GM18870 (cell line): ENCODE measurements around the gene SLC16A5.
"Not testable (repeated sequence)": the region's sequence is repeated elsewhere in the genome, so short reads cannot be mapped to it uniquely, and the experiment has no call there.

Experiments used
- ATAC-seq: cut with Tn5 transposase; IDR thresholded peaks from one replicate; pipeline ENCODE4 v1.9.1; 2021; ENCODE audit warnings: moderate library complexity; ENCODE audit not compliant: unreplicated experiment

SLC16A5 gene

GRCh38 chr17:75087558-75088453 is at the start of gene SLC16A5:
SLC16A5 (plus strand) TSS chr17:75087954; CDS start chr17:75093637, 5,683 bp downstream.
- no peak for ATAC-seq

- ATAC-seq: no peak
Measured at GRCh38 chr17:75039238-75039637, 48.5 kb upstream of the SLC16A5 start.

- no peak for ATAC-seq
Measured at GRCh38 chr17:75041656-75042280, 46.0 kb upstream of the SLC16A5 start.

- ATAC-seq: not testable (repeated sequence)
Measured at GRCh38 chr17:75043789-75044188, 44.0 kb upstream of the SLC16A5 start.

GRCh38 chr17:75044716-75045115 is 43.0 kb upstream of the SLC16A5 start:
- no peak for ATAC-seq

GRCh38 chr17:75045946-75046406 is 41.8 kb upstream of the SLC16A5 start:
- not testable (repeated sequence) for ATAC-seq

- peak; percentile 95 for ATAC-seq
Measured at GRCh38 chr17:75046407-75047289, 41.1 kb upstream of the SLC16A5 start, which contains the start of the genes ATP5PD and KCTD2. ATP5PD (minus strand) TSS chr17:75046969; CDS start chr17:75042650, 4,319 bp downstream. KCTD2 (plus strand) TSS chr17:75047225; CDS start chr17:75047251, 26 bp downstream.

GRCh38 chr17:75047398-75048098 is 40.2 kb upstream of the SLC16A5 start:
- no peak for ATAC-seq

- ATAC-seq: no peak
Measured at GRCh38 chr17:75048249-75048878, 39.4 kb upstream of the SLC16A5 start.

- ATAC-seq: no peak
Measured at GRCh38 chr17:75049057-75049456, 38.7 kb upstream of the SLC16A5 start.

GRCh38 chr17:75049706-75050105 is 38.0 kb upstream of the SLC16A5 start:
- no peak for ATAC-seq

GRCh38 chr17:75051941-75052340 is 35.8 kb upstream of the SLC16A5 start:
- no peak for ATAC-seq

- no peak for ATAC-seq
Measured at GRCh38 chr17:75059369-75060345, 28.1 kb upstream of the SLC16A5 start.

GRCh38 chr17:75060434-75061054 is 27.2 kb upstream of the SLC16A5 start:
- no peak for ATAC-seq

GRCh38 chr17:75061055-75061438 is 26.7 kb upstream of the SLC16A5 start:
- ATAC-seq: no peak

GRCh38 chr17:75061618-75062017 is 26.1 kb upstream of the SLC16A5 start:
- no peak for ATAC-seq

- no peak for ATAC-seq
Measured at GRCh38 chr17:75063201-75063600, 24.6 kb upstream of the SLC16A5 start.

- no peak for ATAC-seq
Measured at GRCh38 chr17:75063626-75064025, 24.1 kb upstream of the SLC16A5 start.
